ENCODE measurements around the gene COPZ2.

- TF ChIP-seq, protein P1, sequence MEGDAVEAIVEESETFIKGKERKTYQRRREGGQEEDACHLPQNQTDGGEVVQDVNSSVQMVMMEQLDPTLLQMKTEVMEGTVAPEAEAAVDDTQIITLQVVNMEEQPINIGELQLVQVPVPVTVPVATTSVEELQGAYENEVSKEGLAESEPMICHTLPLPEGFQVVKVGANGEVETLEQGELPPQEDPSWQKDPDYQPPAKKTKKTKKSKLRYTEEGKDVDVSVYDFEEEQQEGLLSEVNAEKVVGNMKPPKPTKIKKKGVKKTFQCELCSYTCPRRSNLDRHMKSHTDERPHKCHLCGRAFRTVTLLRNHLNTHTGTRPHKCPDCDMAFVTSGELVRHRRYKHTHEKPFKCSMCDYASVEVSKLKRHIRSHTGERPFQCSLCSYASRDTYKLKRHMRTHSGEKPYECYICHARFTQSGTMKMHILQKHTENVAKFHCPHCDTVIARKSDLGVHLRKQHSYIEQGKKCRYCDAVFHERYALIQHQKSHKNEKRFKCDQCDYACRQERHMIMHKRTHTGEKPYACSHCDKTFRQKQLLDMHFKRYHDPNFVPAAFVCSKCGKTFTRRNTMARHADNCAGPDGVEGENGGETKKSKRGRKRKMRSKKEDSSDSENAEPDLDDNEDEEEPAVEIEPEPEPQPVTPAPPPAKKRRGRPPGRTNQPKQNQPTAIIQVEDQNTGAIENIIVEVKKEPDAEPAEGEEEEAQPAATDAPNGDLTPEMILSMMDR (IDR thresholded peaks at IDR 0.05): no peak
- TF ChIP-seq POLR2A (IDR thresholded peaks at IDR 0.05): no peak
These were observed 34.0 kb downstream of the COPZ2 start for GRCh38 chr17:48003417-48004151.
